VCaP (cell line): ENCODE results near the gene CFDP1.
"Not testable (repeated sequence)": the region's sequence is repeated elsewhere in the genome, so short reads cannot be mapped to it uniquely, and the experiment has no call there.

ENCODE experiments used
- H3K27ac ChIP-seq: fragments of 450-650 bp; 2 replicates; pipeline ENCODE4 v1.5.1; 2017
- CTCF ChIP-seq: fragments of 450-650 bp; conservative IDR thresholded peaks from 2 replicates; pipeline ENCODE4 v1.5.1; 2017; ENCODE audit warnings: mild to moderate bottlenecking, moderate library complexity

Gene CFDP1

DNA sequence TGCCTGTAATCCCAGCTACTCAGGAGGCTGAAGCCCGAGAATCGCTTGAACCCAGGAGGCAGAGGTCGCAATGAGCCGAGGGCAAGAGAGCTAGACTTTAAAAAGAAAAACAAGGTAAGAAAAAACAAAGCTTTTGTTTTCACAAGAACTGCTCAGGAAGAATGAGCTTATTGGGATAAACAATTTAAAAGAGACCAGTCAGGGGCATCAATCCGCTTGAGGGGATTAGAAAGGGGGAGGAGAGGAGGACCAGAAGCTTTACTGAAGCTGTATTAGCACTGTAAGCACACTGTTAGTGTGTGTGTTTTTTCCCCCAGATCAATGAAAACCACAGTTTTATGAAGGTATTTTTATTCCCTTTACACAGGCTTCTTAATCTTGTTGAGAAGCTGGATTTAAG, 22.4 kb upstream of the CFDP1 start:
- TF ChIP-seq CTCF = no peak
- no peak overlapping the region for H3K27ac ChIP-seq

DNA sequence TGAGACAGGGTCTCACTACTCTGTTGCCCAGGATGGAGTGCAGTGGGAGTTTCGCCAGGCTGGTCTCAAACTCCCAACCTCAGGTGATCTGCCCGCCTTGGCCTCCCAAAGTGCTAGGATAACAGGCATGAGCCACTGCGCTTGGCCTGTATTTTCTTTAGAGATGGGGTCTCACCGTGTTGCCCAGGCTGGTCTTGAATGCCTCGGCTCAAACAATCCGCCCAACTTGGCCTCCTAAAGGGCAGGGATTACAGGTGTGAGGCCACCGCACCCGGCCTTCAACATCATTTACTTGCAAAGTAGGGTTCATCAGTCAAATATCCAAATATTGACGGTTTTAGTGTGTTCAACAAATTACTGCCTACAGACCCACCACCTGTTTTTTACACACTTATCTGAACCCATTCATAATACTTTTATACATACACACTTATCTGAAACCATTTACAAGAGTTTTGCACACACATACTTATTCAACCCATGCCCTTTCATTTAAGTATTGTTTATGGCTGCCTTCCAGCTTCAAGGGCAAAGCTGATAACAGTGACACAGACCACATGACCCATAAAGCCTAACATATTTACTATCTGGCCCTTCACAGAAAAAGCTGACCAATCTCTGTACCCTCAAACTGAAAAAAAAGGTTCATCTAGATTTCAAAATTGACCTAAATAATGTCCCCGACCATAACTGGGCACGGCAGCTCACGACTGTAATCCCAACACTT, 19.3 kb upstream of the CFDP1 start:
- TF ChIP-seq CTCF = no peak
- no peak overlapping the region for H3K27ac ChIP-seq

- no peak for TF ChIP-seq CTCF
- no peak overlapping the region for H3K27ac ChIP-seq
Measured at GRCh38 chr16:75446416-75446815, 13.1 kb upstream of the CFDP1 start.

GRCh38 chr16:75445298-75445697, 12.0 kb upstream of the CFDP1 start:
- no peak for TF ChIP-seq CTCF
- H3K27ac ChIP-seq = no peak overlapping the region

DNA sequence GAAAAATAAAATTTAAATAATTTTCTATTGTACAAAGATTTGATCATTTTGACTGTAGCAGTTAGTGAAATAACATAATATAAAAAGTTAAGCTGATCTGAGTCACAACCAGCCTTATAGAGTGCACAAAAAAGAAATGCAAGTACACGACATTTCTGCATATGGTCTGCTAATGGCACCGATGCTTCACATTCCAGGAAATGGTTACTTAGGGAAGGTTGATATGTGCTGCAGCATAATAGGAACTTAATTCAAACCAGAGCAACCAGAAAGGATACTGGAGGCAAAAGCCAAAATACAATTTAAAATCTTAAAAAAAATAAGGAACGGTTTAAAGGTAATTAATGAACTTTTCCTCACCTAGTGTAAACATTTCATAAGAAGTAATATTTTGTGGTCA, 10.0 kb upstream of the CFDP1 start:
- no peak overlapping the region for H3K27ac ChIP-seq
- no peak for TF ChIP-seq CTCF

DNA sequence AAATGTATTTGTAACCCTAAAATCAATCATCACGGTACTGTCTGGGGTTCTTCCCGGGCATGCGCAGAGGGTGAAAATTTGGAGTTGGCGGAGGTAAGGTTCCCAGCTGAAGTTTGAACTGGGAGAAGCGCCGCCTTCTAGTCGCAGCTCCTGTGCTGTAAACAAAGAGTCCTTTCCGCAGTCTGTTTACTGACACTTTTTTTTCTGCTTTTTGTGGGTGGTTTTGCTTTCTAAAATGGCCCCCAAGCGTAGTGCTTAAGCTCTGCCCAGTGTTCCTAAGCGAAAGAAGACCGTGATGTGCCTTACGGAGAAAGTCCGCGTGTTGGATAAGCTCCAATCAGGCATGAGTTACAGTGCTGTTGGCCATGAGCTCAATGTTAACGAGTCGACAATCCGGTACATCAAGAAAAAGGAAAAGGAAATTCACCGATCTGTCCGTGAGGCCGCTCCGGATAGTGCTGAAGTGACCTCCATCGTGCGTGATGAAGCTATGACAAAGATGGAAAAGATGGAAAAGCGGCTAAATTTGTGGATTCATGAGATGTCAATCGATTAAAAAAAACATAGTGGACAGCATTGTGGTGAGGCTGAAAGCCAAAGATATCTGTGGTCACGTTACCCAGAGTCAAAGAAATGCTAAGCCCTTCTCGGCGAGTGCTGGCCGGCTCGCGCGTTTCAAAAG, 570 bp upstream of the CFDP1 start:
- TF ChIP-seq CTCF = no peak
- peak overlapping the region; percentile 83 for H3K27ac ChIP-seq

DNA sequence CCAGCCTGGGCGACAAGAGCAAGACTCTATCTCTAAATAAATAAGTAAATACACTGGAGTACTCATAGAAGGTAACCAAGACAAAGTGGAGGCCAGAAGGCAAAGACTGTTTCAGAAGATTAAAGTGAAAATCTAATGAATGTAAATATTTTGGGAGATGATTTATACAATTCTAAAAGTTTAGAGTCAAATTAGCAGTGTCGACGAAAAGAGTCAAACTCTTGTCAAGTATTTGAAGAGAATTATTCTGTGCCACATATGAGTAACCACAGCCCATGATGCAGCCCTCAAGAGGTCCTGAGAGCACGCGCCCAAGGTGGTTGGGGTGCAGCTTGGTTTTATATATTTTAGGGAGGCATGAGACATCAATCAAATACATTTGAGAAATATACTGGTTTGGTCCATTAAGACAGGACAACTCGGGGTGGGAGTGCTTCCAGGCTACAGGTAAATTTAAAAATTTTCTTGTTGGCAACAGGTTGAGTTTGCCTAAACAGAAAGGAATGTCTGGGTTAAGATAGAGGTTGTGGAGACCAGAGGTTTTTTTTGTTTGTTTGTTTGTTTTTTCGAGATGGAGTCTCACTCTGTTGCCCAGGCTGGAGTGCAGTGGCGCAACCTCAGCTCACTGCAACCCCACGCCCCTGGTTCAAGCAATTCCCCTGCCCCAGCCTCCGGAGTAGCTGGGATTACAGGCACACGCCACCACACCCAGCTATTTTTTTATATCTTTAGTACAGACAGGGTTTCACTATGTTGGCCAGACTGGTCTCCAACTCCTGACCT, 3.5 kb downstream of the CFDP1 start:
- TF ChIP-seq CTCF = no peak

GRCh38 chr16:75426524-75426923, 6.8 kb downstream of the CFDP1 start:
- not testable (repeated sequence) for H3K27ac ChIP-seq

More for the DNA sequence above, 3.5 kb downstream of the CFDP1 start:
- H3K27ac ChIP-seq = no peak overlapping the region

DNA sequence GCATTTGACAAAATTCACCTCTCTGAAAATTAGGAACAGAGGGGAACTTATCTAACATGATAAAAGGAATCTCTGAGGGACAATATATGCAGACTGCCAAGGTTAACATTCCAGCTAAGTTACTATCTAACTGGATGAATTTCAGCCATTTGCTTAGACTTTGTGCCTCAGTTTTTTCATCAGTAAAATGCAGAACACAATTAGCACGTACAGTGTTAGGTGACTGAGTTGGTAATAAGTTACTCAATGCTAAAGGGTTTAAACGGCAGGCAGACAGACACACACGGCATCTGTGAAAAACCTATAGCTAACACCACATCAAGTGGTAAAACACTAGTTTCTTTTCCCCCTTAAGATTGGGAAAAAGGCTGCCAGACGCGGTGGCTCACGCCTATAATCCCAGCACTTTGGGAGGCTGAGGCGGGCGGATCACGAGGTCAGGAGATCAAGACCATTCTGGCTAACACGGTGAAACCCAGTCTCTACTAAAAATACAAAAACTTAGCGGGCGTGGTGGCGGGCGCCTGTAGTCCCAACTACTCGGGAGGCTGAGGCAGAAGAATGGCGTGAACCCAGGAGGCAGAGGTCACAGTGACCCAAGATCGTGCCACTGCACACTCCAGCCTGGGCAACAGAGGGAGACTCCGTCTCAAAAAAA, 9.1 kb downstream of the CFDP1 start:
- H3K27ac ChIP-seq = not testable (repeated sequence)
